GM08714 (cell line): ENCODE data around the gene TENT4A.

ENCODE experiments used
- H3K4me3 ChIP-seq: fragments of 200-500 bp; sonication (Bioruptor generic); 2 replicates; pipeline ENCODE4 v1.5.1; 2014; ENCODE audit warnings: mild to moderate bottlenecking, low read length, inconsistent platforms
- ZNF274 ChIP-seq: IDR thresholded peaks from 2 replicates; pipeline ENCODE4 v1.6.1; 2012; ENCODE audit warnings: mild to moderate bottlenecking, low read depth, low read length

TENT4A gene

GRCh38 chr5:6728011-6728794, 15.0 kb downstream of the TENT4A start:
- no peak for TF ChIP-seq ZNF274
- peak overlapping the region; percentile 7; the same call in 1 of the 2 replicates for H3K4me3 ChIP-seq

- TF ChIP-seq ZNF274, result no peak
These were observed 15.6 kb downstream of the TENT4A start for GRCh38 chr5:6728795-6729183.

GRCh38 chr5:6729386-6730310, 16.4 kb downstream of the TENT4A start:
- TF ChIP-seq ZNF274, result no peak
- H3K4me3 ChIP-seq, result peak overlapping the region; percentile 28; the same call in 1 of the 2 replicates

More at GRCh38 chr5:6728795-6729183, 15.6 kb downstream of the TENT4A start:
- no peak overlapping the region for H3K4me3 ChIP-seq

- no peak for TF ChIP-seq ZNF274
- H3K4me3 ChIP-seq, result peak overlapping the region; percentile 28; the same call in 1 of the 2 replicates
These were observed 17.2 kb downstream of the TENT4A start for GRCh38 chr5:6730407-6730806.

- TF ChIP-seq ZNF274, result no peak
- H3K4me3 ChIP-seq, result no peak overlapping the region
These were observed 17.6 kb downstream of the TENT4A start for GRCh38 chr5:6730807-6731206.

GRCh38 chr5:6731465-6732237, 18.4 kb downstream of the TENT4A start:
- H3K4me3 ChIP-seq, result no peak overlapping the region
- TF ChIP-seq ZNF274, result no peak

- no peak for TF ChIP-seq ZNF274
- H3K4me3 ChIP-seq, result no peak overlapping the region
These were observed 19.6 kb downstream of the TENT4A start for GRCh38 chr5:6732634-6733410.

- no peak for TF ChIP-seq ZNF274
These were observed 20.4 kb downstream of the TENT4A start for GRCh38 chr5:6733411-6734242.

GRCh38 chr5:6734243-6734700, 21.0 kb downstream of the TENT4A start:
- no peak for TF ChIP-seq ZNF274
- H3K4me3 ChIP-seq, result no peak overlapping the region

More at GRCh38 chr5:6733411-6734242, 20.4 kb downstream of the TENT4A start:
- no peak overlapping the region for H3K4me3 ChIP-seq

- no peak for TF ChIP-seq ZNF274
- no peak overlapping the region for H3K4me3 ChIP-seq
These were observed 21.5 kb downstream of the TENT4A start for GRCh38 chr5:6734781-6735180.

GRCh38 chr5:6736106-6736505, 22.9 kb downstream of the TENT4A start:
- no peak for TF ChIP-seq ZNF274
- no peak overlapping the region for H3K4me3 ChIP-seq

- no peak overlapping the region; the same call in 1 of the 2 replicates for H3K4me3 ChIP-seq
- no peak for TF ChIP-seq ZNF274
These were observed 23.4 kb downstream of the TENT4A start for GRCh38 chr5:6736524-6737042.
